ENCODE data around the gene HAO1.
"Not testable (repeated sequence)": the region's sequence is repeated elsewhere in the genome, so short reads cannot be mapped to it uniquely, and the experiment has no call there.

Gene HAO1

GRCh38 chr20:7843613-7844012 lies 96.6 kb downstream of the HAO1 start:
- Histone ChIP-seq H3K27me3 (ENCODE audit: low read depth, low read length) (peaks cover 15% of the 10 kb centered on the region), H3K79me2 (ENCODE audit: low read length) (no peaks in the 10 kb centered on the region), H3K9ac (ENCODE audit: low read length) (no peak overlapping the region), H4K20me1 (ENCODE audit: insufficient read depth, low read length) (no peaks in the 10 kb centered on the region), H3K27ac (ENCODE audit: low read length) (no peak overlapping the region), H3K36me3 (replicated peaks; ENCODE audit: low read depth, low read length) (no peaks in the 10 kb centered on the region), H3K4me2 (ENCODE audit: low read length) (no peak overlapping the region), H3K4me1 (ENCODE audit: low read length) (no peaks in the 10 kb centered on the region), H3K9me3 (ENCODE audit: insufficient read depth, low read length) (no peaks in the 10 kb centered on the region), H2AFZ (ENCODE audit: low read depth, low read length) (no peak overlapping the region), H3K4me3 (ENCODE audit: low read length) (no peak overlapping the region)
- TF ChIP-seq EZH2phosphoT487 (IDR thresholded peaks at IDR 0.05; ENCODE audit: low read depth) (no peak), CTCF (IDR thresholded peaks at IDR 0.05; ENCODE audit: low read depth, low read length) (no peak)

GRCh38 chr20:7841971-7842310 lies 98.3 kb downstream of the HAO1 start:
- Histone ChIP-seq H3K9ac (ENCODE audit: low read length) (no peak overlapping the region), H3K9me3 (ENCODE audit: insufficient read depth, low read length) (no peaks in the 10 kb centered on the region), H3K4me1 (ENCODE audit: low read length) (no peaks in the 10 kb centered on the region), H2AFZ (ENCODE audit: low read depth, low read length) (no peak overlapping the region), H3K79me2 (ENCODE audit: low read length) (no peaks in the 10 kb centered on the region), H3K4me3 (ENCODE audit: low read length) (no peak overlapping the region), H4K20me1 (ENCODE audit: insufficient read depth, low read length) (no peaks in the 10 kb centered on the region), H3K36me3 (replicated peaks; ENCODE audit: low read depth, low read length) (no peaks in the 10 kb centered on the region), H3K27me3 (ENCODE audit: low read depth, low read length) (peaks cover 8% of the 10 kb centered on the region; the same call in 1 of the 2 replicates), H3K4me2 (ENCODE audit: low read length) (no peak overlapping the region), H3K27ac (ENCODE audit: low read length) (no peak overlapping the region)
- no peak for TF ChIP-seq CTCF (IDR thresholded peaks at IDR 0.05; ENCODE audit: low read depth, low read length)
- no peak for TF ChIP-seq EZH2phosphoT487 (IDR thresholded peaks at IDR 0.05; ENCODE audit: low read depth)

- Histone ChIP-seq H3K27me3 (ENCODE audit: low read depth, low read length) (peaks cover 8% of the 10 kb centered on the region; the same call in 1 of the 2 replicates), H3K4me2 (ENCODE audit: low read length) (no peak overlapping the region), H3K79me2 (ENCODE audit: low read length) (no peaks in the 10 kb centered on the region), H4K20me1 (ENCODE audit: insufficient read depth, low read length) (no peaks in the 10 kb centered on the region), H3K9me3 (ENCODE audit: insufficient read depth, low read length) (no peaks in the 10 kb centered on the region), H3K36me3 (replicated peaks; ENCODE audit: low read depth, low read length) (no peaks in the 10 kb centered on the region), H2AFZ (ENCODE audit: low read depth, low read length) (no peak overlapping the region), H3K27ac (ENCODE audit: low read length) (no peak overlapping the region), H3K4me1 (ENCODE audit: low read length) (no peaks in the 10 kb centered on the region), H3K4me3 (ENCODE audit: low read length) (no peak overlapping the region), H3K9ac (ENCODE audit: low read length) (no peak overlapping the region)
- TF ChIP-seq CTCF (IDR thresholded peaks at IDR 0.05; ENCODE audit: low read depth, low read length) (no peak), EZH2phosphoT487 (IDR thresholded peaks at IDR 0.05; ENCODE audit: low read depth) (no peak)
Measured at GRCh38 chr20:7841291-7841970, 98.8 kb downstream of the HAO1 start.

GRCh38 chr20:7836076-7836475 lies 104.2 kb downstream of the HAO1 start:
- Histone ChIP-seq H3K9ac (ENCODE audit: low read length) (no peak overlapping the region), H2AFZ (ENCODE audit: low read depth, low read length) (no peak overlapping the region), H4K20me1 (ENCODE audit: insufficient read depth, low read length) (no peaks in the 10 kb centered on the region), H3K4me2 (ENCODE audit: low read length) (no peak overlapping the region), H3K27me3 (ENCODE audit: low read depth, low read length) (no peaks in the 10 kb centered on the region), H3K79me2 (ENCODE audit: low read length) (no peaks in the 10 kb centered on the region), H3K36me3 (replicated peaks; ENCODE audit: low read depth, low read length) (no peaks in the 10 kb centered on the region), H3K9me3 (ENCODE audit: insufficient read depth, low read length) (no peaks in the 10 kb centered on the region), H3K4me1 (ENCODE audit: low read length) (no peaks in the 10 kb centered on the region), H3K27ac (ENCODE audit: low read length) (no peak overlapping the region), H3K4me3 (ENCODE audit: low read length) (no peak overlapping the region)
- TF ChIP-seq CTCF (IDR thresholded peaks at IDR 0.05; ENCODE audit: low read depth, low read length) (no peak), EZH2phosphoT487 (IDR thresholded peaks at IDR 0.05; ENCODE audit: low read depth) (no peak)

GRCh38 chr20:7834441-7834840 lies 105.8 kb downstream of the HAO1 start:
- H3K4me1 ChIP-seq (ENCODE audit: low read length); H3K27me3 ChIP-seq (ENCODE audit: low read depth, low read length); H3K9ac ChIP-seq (ENCODE audit: low read length); H3K9me3 ChIP-seq (ENCODE audit: insufficient read depth, low read length); H4K20me1 ChIP-seq (ENCODE audit: insufficient read depth, low read length); H3K27ac ChIP-seq (ENCODE audit: low read length); H2AFZ ChIP-seq (ENCODE audit: low read depth, low read length); H3K36me3 ChIP-seq (replicated peaks; ENCODE audit: low read depth, low read length); H3K4me2 ChIP-seq (ENCODE audit: low read length); H3K4me3 ChIP-seq (ENCODE audit: low read length); H3K79me2 ChIP-seq (ENCODE audit: low read length): not testable (repeated sequence)
